Ascending aorta (tissue), 2 donors: Measurements from ENCODE around the gene IL21R. TPM values are rescaled to one million over a fixed set of nuclear protein-coding genes. Genes with fewer than 3 reads are reported as not detected.
"Not testable (repeated sequence)": the region's sequence is repeated elsewhere in the genome, so short reads cannot be mapped to it uniquely, and the experiment has no call there.

Source experiments
- DNase-seq, 2 donors: peaks; one replicate each; pipeline ENCODE4 v3.0.0-alpha.2; 2019; ENCODE audit warnings: low spot score in 2 of 2
- H3K27ac ChIP-seq, 2 donors: fragments of 200-600 bp; sonication (generic); one replicate each; pipeline ENCODE4 v1.5.1; 2016 to 2017; ENCODE audit warnings: mild to moderate bottlenecking in 1 of 2
- H3K27me3 ChIP-seq: fragments of 200-600 bp; sonication (generic); one replicate; pipeline ENCODE4 v1.5.1; 2017
- H3K36me3 ChIP-seq, 2 donors: fragments of 200-600 bp; sonication (generic); one replicate each; pipeline ENCODE4 v1.5.1; 2016
- H3K4me1 ChIP-seq, 2 donors: fragments of 200-600 bp; sonication (generic); one replicate each; pipeline ENCODE4 v1.5.1; 2016 to 2017; ENCODE audit warnings: mild to moderate bottlenecking in 1 of 2
- H3K4me3 ChIP-seq, 2 donors: fragments of 200-600 bp; sonication (generic); one replicate each; pipeline ENCODE4 v1.5.1; 2016 to 2017; ENCODE audit warnings: mild to moderate bottlenecking in 1 of 2
- H3K9me3 ChIP-seq, 2 donors: fragments of 200-600 bp; sonication (generic); one replicate each; pipeline ENCODE4 v1.5.1; 2016
- CTCF ChIP-seq, 3 experiments: fragments of 200-600 bp in 2 of 3; fragments of 450-650 bp in 1 of 3; sonication (generic) in 2 of 3; IDR thresholded peaks; one replicate each; pipeline ENCODE4 v1.5.1; 2016 to 2019; ENCODE audit warnings: antibody characterized with exemption in 3 of 3, mild to moderate bottlenecking in 1 of 3, moderate library complexity in 1 of 3
- intact Hi-C: fragments of 100-400 bp; cut with DNase I; formaldehyde crosslinking; loops from one replicate; pipeline ENCODE4 v1.15.1; 2023
- total RNA-seq: library from RNA; depleted of rRNA; stranded (reverse); fragments of >200 nt; gene quantifications from one replicate; pipeline ENCODE4 v1.1.0, GENCODE V29; 2016

Gene IL21R
- total RNA-seq, 1 donor from 2014 or later, result 0.21 TPM

- TF ChIP-seq CTCF (IDR thresholded peaks at IDR 0.05), result no peak
- intact Hi-C loops, result no loop called here
- no peaks in the 10 kb centered on the region for H3K36me3 ChIP-seq
- H3K27me3 ChIP-seq, result no peaks in the 10 kb centered on the region
- no peak for DNase-seq
- H3K4me3 ChIP-seq, result no peak overlapping the region
- no peak overlapping the region for H3K27ac ChIP-seq
- no peaks in the 10 kb centered on the region for H3K4me1 ChIP-seq
- H3K9me3 ChIP-seq, result peaks cover 0 to 7% of the 10 kb centered on the region in 2 donors
These were observed 14.2 kb upstream of the IL21R start for GRCh38 chr16:27387724-27388123.

GRCh38 chr16:27389272-27389961 is 12.6 kb upstream of the IL21R start:
- no peak overlapping the region for H3K4me3 ChIP-seq
- no peak overlapping the region for H3K27ac ChIP-seq
- no peak for TF ChIP-seq CTCF (IDR thresholded peaks at IDR 0.05)
- no peaks in the 10 kb centered on the region for H3K36me3 ChIP-seq
- DNase-seq, result peak in 1 of 2 donors; percentile 34
- no peaks in the 10 kb centered on the region for H3K27me3 ChIP-seq
- H3K9me3 ChIP-seq, result peaks cover 0 to 15% of the 10 kb centered on the region in 2 donors
- intact Hi-C loops, result no loop called here
- no peaks in the 10 kb centered on the region for H3K4me1 ChIP-seq

GRCh38 chr16:27390151-27390550 is 11.8 kb upstream of the IL21R start:
- Histone ChIP-seq H3K9me3 (peaks cover 0 to 15% of the 10 kb centered on the region in 2 donors), H3K4me3 (no peak overlapping the region), H3K4me1 (no peaks in the 10 kb centered on the region), H3K27ac (no peak overlapping the region), H3K36me3 (no peaks in the 10 kb centered on the region), H3K27me3 (no peaks in the 10 kb centered on the region)
- DNase-seq, result no peak
- intact Hi-C loops, result no loop called here
- no peak for TF ChIP-seq CTCF (IDR thresholded peaks at IDR 0.05)

- H3K27ac ChIP-seq, result no peak overlapping the region
- no peak for DNase-seq
- no peaks in the 10 kb centered on the region for H3K4me1 ChIP-seq
- H3K9me3 ChIP-seq, result peaks cover 0 to 15% of the 10 kb centered on the region in 2 donors
- no peak overlapping the region for H3K4me3 ChIP-seq
- no peaks in the 10 kb centered on the region for H3K27me3 ChIP-seq
- no peaks in the 10 kb centered on the region for H3K36me3 ChIP-seq
- intact Hi-C loops, result no loop called here
- TF ChIP-seq CTCF (IDR thresholded peaks at IDR 0.05), result no peak
These were observed 9.3 kb upstream of the IL21R start for GRCh38 chr16:27392671-27393070.

GRCh38 chr16:27394516-27394915 is 7.5 kb upstream of the IL21R start:
- intact Hi-C loops, result no loop called here
- no peak overlapping the region for H3K27ac ChIP-seq
- H3K27me3 ChIP-seq, result no peaks in the 10 kb centered on the region
- H3K4me3 ChIP-seq, result no peak overlapping the region
- no peak for DNase-seq
- H3K4me1 ChIP-seq, result no peaks in the 10 kb centered on the region
- TF ChIP-seq CTCF (IDR thresholded peaks at IDR 0.05), result no peak
- H3K36me3 ChIP-seq, result no peaks in the 10 kb centered on the region
- peaks cover 0 to 15% of the 10 kb centered on the region in 2 donors for H3K9me3 ChIP-seq

GRCh38 chr16:27398341-27398893 is 3.6 kb upstream of the IL21R start:
- H3K27me3 ChIP-seq, H3K4me1 ChIP-seq, H3K27ac ChIP-seq, H3K9me3 ChIP-seq, intact Hi-C loops, H3K36me3 ChIP-seq, DNase-seq, H3K4me3 ChIP-seq: not testable (repeated sequence)
